ENCODE results near the gene NUP50.

NUP50 gene

DNA sequence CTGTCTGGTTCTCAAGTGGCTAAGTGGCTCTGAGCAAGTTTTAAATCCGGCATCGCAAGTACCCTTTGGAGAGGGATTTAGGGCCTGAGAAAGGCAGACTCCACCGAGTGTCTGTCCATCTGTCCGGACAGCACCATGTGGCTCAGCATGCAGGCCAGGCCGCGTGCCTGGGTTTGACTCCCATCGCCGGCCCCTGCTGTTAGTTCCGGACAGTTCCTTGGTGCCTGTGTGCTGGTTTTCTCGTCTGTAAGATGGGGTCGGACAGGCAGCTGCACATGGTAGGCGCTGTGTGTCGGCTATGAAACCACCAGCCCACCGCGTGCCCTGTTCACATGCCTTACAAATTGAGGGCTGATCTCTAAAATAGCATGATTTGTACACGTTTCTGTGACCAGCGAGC lies 31.0 kb downstream of the NUP50 start:
- DNase-seq (ENCODE audit: low spot score): no peak

GRCh38 chr22:45195616-45196015 lies 31.9 kb downstream of the NUP50 start:
- no peak for DNase-seq (ENCODE audit: low spot score)

- no peak for DNase-seq (ENCODE audit: low spot score)
Observed at GRCh38 chr22:45196308-45196707, 32.6 kb downstream of the NUP50 start.

GRCh38 chr22:45196926-45197605 lies 33.3 kb downstream of the NUP50 start:
- no peak for DNase-seq (ENCODE audit: low spot score)

DNA sequence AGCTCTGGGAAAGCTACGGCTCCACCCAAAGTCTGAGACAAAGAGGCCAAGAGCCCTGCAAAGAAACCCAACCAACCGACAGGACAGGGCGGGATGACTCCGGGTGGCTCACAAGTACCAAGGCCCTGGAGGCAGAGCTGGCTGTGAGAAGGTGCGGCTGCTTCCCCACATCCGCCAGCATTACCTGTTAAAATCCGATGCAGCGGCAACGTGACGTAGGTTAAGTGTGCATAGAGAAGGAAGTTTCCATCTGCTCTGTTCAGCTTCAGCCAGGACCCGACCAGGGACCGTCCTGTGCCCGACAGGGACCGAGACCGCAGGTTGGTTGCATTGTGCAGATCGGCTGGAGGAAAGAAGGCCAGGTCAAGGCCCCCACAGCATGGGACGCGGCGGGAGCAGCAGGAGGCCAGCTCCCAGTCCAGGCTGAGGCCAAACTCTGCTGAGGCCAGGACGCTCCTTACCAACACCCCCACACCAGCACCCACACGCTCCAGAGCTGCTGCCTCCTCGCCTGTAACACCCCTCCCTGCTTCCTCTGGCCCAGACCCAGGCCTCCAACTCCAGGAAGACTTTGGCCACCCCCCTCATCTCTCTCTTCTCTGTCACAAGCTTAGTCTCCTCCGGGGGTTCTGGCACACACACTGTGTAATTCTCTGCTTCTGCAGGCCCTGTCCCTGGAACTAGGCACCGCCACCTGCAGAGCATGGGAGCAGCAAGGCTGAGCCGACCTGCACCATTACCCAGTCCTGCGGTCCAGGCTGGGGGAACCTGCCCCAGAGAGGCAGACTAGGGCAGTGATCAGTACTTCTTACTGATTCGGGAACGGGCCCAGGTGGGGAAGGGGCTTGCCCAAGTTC lies 34.1 kb downstream of the NUP50 start:
- DNase-seq (ENCODE audit: low spot score): no peak

DNA sequence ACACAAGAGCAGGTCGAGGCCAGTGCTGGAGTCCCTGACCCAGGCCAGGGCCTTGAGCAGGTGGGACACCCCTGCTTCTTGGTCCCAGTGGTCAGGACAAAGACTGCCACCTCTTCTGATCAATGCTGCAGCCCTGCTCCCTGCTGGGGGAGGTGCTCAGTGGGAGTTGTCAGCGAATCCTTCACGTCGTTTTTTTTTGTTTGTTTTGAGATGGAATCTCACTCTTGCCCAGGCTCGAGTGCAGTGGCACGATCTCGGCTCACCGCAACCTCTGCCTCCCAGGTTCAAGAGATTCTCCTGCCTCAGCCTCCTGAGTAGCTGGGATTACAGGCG lies 34.7 kb downstream of the NUP50 start:
- no peak for DNase-seq (ENCODE audit: low spot score)

DNA sequence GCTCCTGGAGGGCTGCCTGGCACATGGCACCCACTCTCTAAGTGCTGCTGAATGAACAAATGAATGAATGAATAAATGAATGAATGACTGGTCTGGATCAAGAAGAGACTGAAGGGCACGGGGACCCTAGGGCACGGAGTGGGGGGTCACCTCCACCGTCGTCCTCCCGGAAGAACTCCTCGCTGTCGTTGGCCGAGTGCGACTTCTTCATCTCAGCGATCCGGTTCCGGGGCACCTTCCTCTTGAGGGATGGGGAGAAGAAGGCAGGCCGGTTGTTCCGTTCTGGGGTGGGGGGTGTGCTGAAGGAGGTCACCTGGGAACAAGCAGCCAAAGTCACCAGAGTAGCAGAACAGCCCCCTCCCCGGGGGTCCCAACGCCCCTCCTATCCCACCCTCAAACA lies 36.0 kb downstream of the NUP50 start:
- DNase-seq (ENCODE audit: low spot score): no peak

- no peak for DNase-seq (ENCODE audit: low spot score)
Observed at GRCh38 chr22:45200230-45200629, 36.5 kb downstream of the NUP50 start.

GRCh38 chr22:45200860-45201511 lies 37.3 kb downstream of the NUP50 start:
- no peak for DNase-seq (ENCODE audit: low spot score)

GRCh38 chr22:45201678-45202332 lies 38.1 kb downstream of the NUP50 start:
- no peak for DNase-seq (ENCODE audit: low spot score)

- DNase-seq (ENCODE audit: low spot score): no peak
Observed at GRCh38 chr22:45202333-45203149, 38.8 kb downstream of the NUP50 start.

DNA sequence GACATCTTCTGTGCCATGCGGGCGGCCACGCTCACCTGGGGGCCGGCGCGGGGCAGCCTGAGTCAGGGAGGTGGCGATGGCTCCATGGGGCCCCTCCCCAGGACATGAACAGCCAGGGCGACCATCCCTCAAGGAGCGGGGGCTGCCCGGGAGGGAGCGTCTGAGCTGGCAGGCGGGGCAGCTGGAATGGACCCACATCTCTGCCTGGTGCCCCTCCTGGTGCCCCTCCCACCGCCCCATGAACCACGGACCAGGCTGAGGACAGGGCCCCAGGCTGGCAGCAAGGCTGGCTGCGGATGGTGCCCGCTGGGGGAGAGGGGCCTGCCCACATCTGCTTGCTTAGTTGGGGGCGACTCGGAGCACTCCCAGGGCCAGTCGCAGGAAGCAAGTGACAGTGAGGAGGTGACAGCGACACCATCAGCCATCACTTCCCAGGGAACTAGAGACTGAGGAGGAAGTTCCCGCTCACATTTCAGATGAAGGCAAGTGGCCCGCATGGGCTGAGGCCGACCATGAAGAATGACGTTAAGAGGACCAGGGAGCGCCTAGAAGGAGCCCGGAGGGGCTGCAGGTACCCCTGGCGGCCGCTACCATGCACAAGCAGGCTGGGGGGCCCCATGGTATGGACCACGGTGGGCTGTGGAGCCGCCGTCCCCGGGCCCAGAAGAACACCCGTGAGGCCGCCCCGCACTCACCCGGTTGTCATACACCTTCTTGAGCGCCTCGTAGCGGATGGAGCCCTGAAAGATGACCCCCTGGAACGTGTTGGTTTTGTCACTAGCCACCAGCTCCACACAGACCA lies 39.6 kb downstream of the NUP50 start:
- no peak for DNase-seq (ENCODE audit: low spot score)

DNA sequence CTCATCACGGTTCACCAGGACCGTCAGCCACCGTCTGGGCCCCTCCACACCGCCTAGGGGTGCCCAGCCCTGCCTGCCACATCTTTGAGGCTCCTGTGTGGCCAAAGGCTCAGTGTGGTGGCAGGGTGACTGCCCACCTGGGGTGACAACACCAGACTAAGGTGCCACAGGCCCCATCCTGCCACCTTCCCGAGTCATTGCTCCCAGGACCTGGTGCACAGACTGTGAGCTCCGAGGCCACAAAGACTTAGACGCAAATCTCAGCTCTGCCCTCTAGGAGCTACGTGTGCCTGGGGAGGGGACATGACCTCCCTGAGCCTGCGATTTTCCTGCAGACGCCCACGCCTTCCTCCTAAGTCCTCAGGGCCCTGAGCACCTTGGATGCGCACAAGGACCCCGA lies 40.5 kb downstream of the NUP50 start:
- no peak for DNase-seq (ENCODE audit: low spot score)

DNA sequence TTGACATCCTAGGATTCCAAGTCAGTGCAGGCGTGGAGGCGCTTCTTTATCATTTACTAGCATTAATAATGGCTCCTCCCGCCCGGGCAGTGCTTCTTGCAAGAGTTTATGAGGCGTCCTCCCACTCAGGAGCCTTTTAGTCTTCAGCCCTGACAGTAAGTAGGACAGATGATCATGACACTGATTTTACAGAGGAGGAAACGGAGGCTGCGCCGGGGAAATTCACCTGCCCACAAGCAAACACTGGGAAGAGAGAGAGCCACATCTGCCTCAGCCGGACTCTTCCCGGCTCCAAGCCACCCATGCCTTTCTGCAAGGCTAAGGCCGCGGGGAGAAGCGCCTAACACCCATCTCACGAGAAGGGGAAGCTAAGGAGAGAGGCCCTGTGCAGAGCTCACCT lies 41.1 kb downstream of the NUP50 start:
- no peak for DNase-seq (ENCODE audit: low spot score)

- no peak for DNase-seq (ENCODE audit: low spot score)
Observed at GRCh38 chr22:45205276-45205925, 41.7 kb downstream of the NUP50 start.

DNA sequence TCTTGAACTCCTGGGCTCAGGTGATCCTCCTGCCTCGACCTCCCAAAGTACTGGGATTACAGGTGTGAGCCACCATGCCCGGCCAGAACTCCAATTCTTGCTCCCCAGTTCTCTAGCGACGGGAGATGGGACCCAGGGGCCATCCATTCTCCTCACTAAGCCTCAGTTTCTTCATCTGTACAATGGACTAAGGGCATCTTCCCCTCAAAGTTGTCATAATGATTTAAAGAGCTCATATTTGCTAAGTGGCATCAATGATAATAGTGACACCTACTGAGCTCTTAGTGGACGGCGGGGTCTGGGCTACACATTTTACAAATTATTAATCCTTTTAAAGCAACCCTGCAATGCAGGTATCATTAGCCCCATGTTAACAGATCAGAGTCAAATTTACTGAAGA lies 42.5 kb downstream of the NUP50 start:
- DNase-seq (ENCODE audit: low spot score): no peak

DNA sequence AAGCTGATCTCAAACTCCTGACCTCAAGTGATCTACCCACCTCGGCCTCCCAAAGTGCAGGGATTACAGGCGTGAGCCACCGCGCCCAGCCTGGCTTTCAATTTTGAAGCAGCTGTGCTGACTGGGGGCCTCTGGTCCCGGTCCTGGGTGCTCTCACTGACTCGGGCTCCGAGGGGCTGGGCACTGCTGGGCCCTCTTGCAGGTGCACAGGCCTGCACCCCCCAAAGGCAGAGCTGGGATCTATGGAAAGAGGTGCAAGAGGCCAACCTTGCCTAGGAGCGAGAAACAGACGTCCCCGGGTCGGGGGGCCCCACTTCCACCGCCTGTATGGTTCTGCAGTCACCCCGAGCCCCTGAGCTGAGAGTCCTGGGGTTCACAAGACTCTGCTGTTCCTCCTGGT lies 43.8 kb downstream of the NUP50 start:
- no peak for DNase-seq (ENCODE audit: low spot score)

GRCh38 chr22:45207981-45208664 lies 44.4 kb downstream of the NUP50 start:
- DNase-seq (ENCODE audit: low spot score): no peak

DNA sequence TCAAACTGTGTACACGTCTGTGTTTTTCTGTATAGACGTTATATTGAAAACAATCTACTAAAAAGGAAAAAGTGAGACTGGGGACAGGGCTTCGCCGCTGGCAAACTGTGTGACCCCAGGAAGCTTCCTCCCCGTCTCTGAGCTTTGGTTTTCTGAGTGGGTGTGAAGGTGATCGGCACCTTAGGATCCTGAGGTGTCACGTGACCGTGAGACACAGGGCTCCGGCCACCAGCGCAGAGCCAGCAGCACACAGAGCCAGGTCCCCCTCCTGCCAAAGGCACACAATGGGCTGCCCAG lies 44.9 kb downstream of the NUP50 start:
- no peak for DNase-seq (ENCODE audit: low spot score)

Data from CD4-positive, alpha-beta T cell treated with Interleukin-2 at 100 ng/mL for 4 hours (primary cell).